OCI-LY7 (cell line): Measurements from ENCODE around the gene CCDC201. TPM values are rescaled to one million over a fixed set of nuclear protein-coding genes. Genes with fewer than 3 reads are reported as not detected.

Source experiments
- Bru-seq: library from RNA; stranded (reverse); fragments of 400-500 nt; gene quantifications from one replicate; lab custom pipeline; 2021; lab: Mats Ljungman, UMichigan
- BruChase-seq, 2 experiments: library from RNA; stranded (reverse); fragments of 400-500 nt; gene quantifications; one replicate each; lab custom pipeline; 2021; lab: Mats Ljungman, UMichigan
- BruUV-seq: library from RNA; stranded (reverse); fragments of 400-500 nt; replicated peaks from 2 replicates; lab custom pipeline; 2021; lab: Mats Ljungman, UMichigan
- CTCF ChIA-PET: fragments of 300-600 bp; sonication (Branson Sonifier 250); formaldehyde crosslinking; loops from one replicate; lab custom pipeline; 2022; ENCODE audit warnings: antibody characterized with exemption; ENCODE audit not compliant: unreplicated experiment; lab: Charles Lee
- POLR2A ChIA-PET: fragments of 300-600 bp; sonication (Branson Sonifier 250); formaldehyde crosslinking; loops from one replicate; lab custom pipeline; 2022; ENCODE audit warnings: antibody characterized with exemption; lab: Charles Lee
- DNase-seq: peaks from one replicate; pipeline ENCODE4 v3.0.0-alpha.2; 2015; ENCODE audit warnings: low spot score
- H2AFZ ChIP-seq: fragments of 200-600 bp; sonication (generic), shearing (Covaris generic); 2 replicates; pipeline ENCODE4 v1.6.1; 2014; ENCODE audit warnings: mild to moderate bottlenecking, antibody characterized with exemption, low read length, moderate library complexity
- H3K27ac ChIP-seq: fragments of 200-600 bp; sonication (generic); 2 replicates; pipeline ENCODE4 v1.5.1; 2014; ENCODE audit warnings: mixed run types, low read depth, mild to moderate bottlenecking, moderate library complexity, low read length, inconsistent platforms; ENCODE audit not compliant: poor library complexity, severe bottlenecking
- H3K36me3 ChIP-seq: fragments of 200-600 bp; sonication (generic); 2 replicates; pipeline ENCODE4 v1.6.1; 2014; ENCODE audit warnings: mild to moderate bottlenecking, antibody characterized with exemption, low read length, moderate library complexity, mixed read lengths; ENCODE audit not compliant: insufficient read depth
- H3K4me1 ChIP-seq: fragments of 200-600 bp; sonication (generic); 2 replicates; pipeline ENCODE4 v1.5.1; 2014; ENCODE audit warnings: mild to moderate bottlenecking, low read length; ENCODE audit not compliant: insufficient read depth, poor library complexity, severe bottlenecking
- H3K4me2 ChIP-seq: fragments of 200-600 bp; sonication (generic); 2 replicates; pipeline ENCODE4 v1.6.1; 2014; ENCODE audit warnings: mild to moderate bottlenecking, low read length
- H3K4me3 ChIP-seq: fragments of 200-600 bp; sonication (generic); 2 replicates; pipeline ENCODE4 v1.5.1; 2014; ENCODE audit warnings: mild to moderate bottlenecking, low read depth, low read length; ENCODE audit not compliant: poor library complexity, severe bottlenecking
- H3K79me2 ChIP-seq: fragments of 200-600 bp; sonication (generic); 2 replicates; pipeline ENCODE4 v1.6.1; 2016; ENCODE audit warnings: low read depth, mild to moderate bottlenecking, low read length, moderate library complexity, mixed read lengths; ENCODE audit not compliant: insufficient read depth
- H3K9me2 ChIP-seq: fragments of 200-600 bp; sonication (generic); 2 replicates; pipeline ENCODE4 v1.6.1; 2016; ENCODE audit warnings: mild to moderate bottlenecking, low read length, mixed read lengths; ENCODE audit not compliant: insufficient read depth
- H3K9me3 ChIP-seq: fragments of 200-600 bp; sonication (generic); 2 replicates; pipeline ENCODE4 v1.6.1; 2014; ENCODE audit warnings: mild to moderate bottlenecking, mixed run types, low read length, mixed read lengths
- H4K20me1 ChIP-seq: fragments of 200-600 bp; sonication (generic); 2 replicates; pipeline ENCODE4 v1.6.1; 2014; ENCODE audit warnings: mild to moderate bottlenecking, antibody characterized with exemption, low read length, moderate library complexity, mixed read lengths; ENCODE audit not compliant: insufficient read depth
- CTCF ChIP-seq: fragments of 200-600 bp; sonication (generic); conservative IDR thresholded peaks from 2 replicates; pipeline ENCODE4 v1.5.1; 2014; ENCODE audit warnings: mild to moderate bottlenecking, antibody characterized with exemption, low read length, moderate library complexity, mixed read lengths
- EZH2phosphoT487 ChIP-seq: fragments of 200-600 bp; sonication (generic); IDR thresholded peaks from 2 replicates; pipeline ENCODE4 v1.6.1; 2018; ENCODE audit warnings: low read depth, borderline replicate concordance, mild to moderate bottlenecking, mixed run types, antibody characterized with exemption, low read length, moderate library complexity, mixed read lengths
- intact Hi-C: fragments of 100-400 bp; cut with micrococcal nuclease; formaldehyde crosslinking; loops from one replicate; pipeline ENCODE4 v1.10.0; 2022; ENCODE audit not compliant: unreplicated experiment
- long read RNA-seq: library from polyadenylated mRNA; stranded (forward); transcript quantifications from one replicate; pipeline ENCODE4 v2.0.0, GENCODE V29; 2022
- total RNA-seq, 2 experiments: library from RNA; depleted of rRNA in 1 of 2; stranded (reverse); fragments of >200 nt in 1 of 2; shearing (Covaris generic) in 1 of 2; gene quantifications; 2 replicates each; pipeline ENCODE4 v1.2.3, GENCODE V29; 2014 to 2022

Gene CCDC201
- total RNA-seq (2014; rRNA removed; shearing (Covaris generic)) (not detected in 2 replicates), total RNA-seq (2022) (not detected in 2 replicates), Bru-seq, nascent RNA (not detected), BruChase-seq, experiment 1, labeled RNA remaining after a 6-hour chase (not detected), BruChase-seq, experiment 2, labeled RNA remaining after a 2-hour chase (not detected)
- long read RNA-seq, result 0 reads

- Histone ChIP-seq H3K9me3 (no peaks in the 10 kb centered on the region), H3K79me2 (no peaks in the 10 kb centered on the region), H3K4me3 (no peak within 1 kb of the TSS), H3K9me2 (no peaks in the 10 kb centered on the region), H3K27ac (no peak within 1 kb of the TSS), H3K36me3 (no peaks in the 10 kb centered on the region), H3K4me2 (no peak within 1 kb of the TSS), H2AFZ (no peak within 1 kb of the TSS), H4K20me1 (no peaks in the 10 kb centered on the region), H3K4me1 (no peaks in the 10 kb centered on the region)
- DNase-seq, result no peak
- intact Hi-C loops, result no loop called here
- ChIA-PET POLR2A (interaction anchor here (0.7 kb wide), 1 partner anchor 94 kb away, joined by 7 read pairs; no protein-coding TSS in a partner anchor), CTCF (no interaction called here)
- no TSS peak for BruUV-seq
- TF ChIP-seq CTCF, result no peak
- no peak for TF ChIP-seq EZH2phosphoT487
These were observed at the start of gene CCDC201 for GRCh38 chr7:45873035-45873354. TSS of gene CCDC201 (minus strand) at chr7:45873082. CDS start at chr7:45873007, 75 bp downstream.

- Histone ChIP-seq H2AFZ (no peak overlapping the region), H3K36me3 (no peaks in the 10 kb centered on the region), H3K9me2 (no peaks in the 10 kb centered on the region), H4K20me1 (no peaks in the 10 kb centered on the region), H3K9me3 (no peaks in the 10 kb centered on the region), H3K4me2 (no peak overlapping the region), H3K4me1 (peaks cover 4% of the 10 kb centered on the region), H3K79me2 (no peaks in the 10 kb centered on the region), H3K27ac (no peak overlapping the region), H3K4me3 (no peak overlapping the region)
- intact Hi-C loops, result loop anchor here (2.0 to 10.0 kb wide), 3 partner anchors 433 to 1313 kb away; no protein-coding TSS in a partner anchor
- ChIA-PET POLR2A (no interaction called here), CTCF (no interaction called here)
- peak; percentile 69 for TF ChIP-seq CTCF
- TF ChIP-seq EZH2phosphoT487, result no peak
- no TSS peak for BruUV-seq
- peak; percentile 4 for DNase-seq
These were observed 49.0 kb upstream of the CCDC201 start for GRCh38 chr7:45921699-45922519.

- intact Hi-C loops, result loop anchor here (10.0 kb wide), 2 partner anchors 433 to 1313 kb away; no protein-coding TSS in a partner anchor
- CTCF ChIA-PET, result no interaction called here
- no peak overlapping the region for H3K4me2 ChIP-seq
- H3K79me2 ChIP-seq, result no peaks in the 10 kb centered on the region
- POLR2A ChIA-PET, result no interaction called here
- H2AFZ ChIP-seq, result no peak overlapping the region
- BruUV-seq, result no TSS peak
- H3K36me3 ChIP-seq, result no peaks in the 10 kb centered on the region
- H4K20me1 ChIP-seq, result no peaks in the 10 kb centered on the region
- H3K9me3 ChIP-seq, result no peaks in the 10 kb centered on the region
- peaks cover 4% of the 10 kb centered on the region for H3K4me1 ChIP-seq
- no peak overlapping the region for H3K4me3 ChIP-seq
- DNase-seq, result no peak
- H3K27ac ChIP-seq, result no peak overlapping the region
- no peaks in the 10 kb centered on the region for H3K9me2 ChIP-seq
- TF ChIP-seq CTCF, result no peak
These were observed 48.5 kb upstream of the CCDC201 start for GRCh38 chr7:45921381-45921698.
